GM21529 (cell line): Measurements from ENCODE around the gene NF1.

Experiments
- ATAC-seq: cut with Tn5 transposase; IDR thresholded peaks from one replicate; pipeline ENCODE4 v1.9.1; 2021; ENCODE audit not compliant: unreplicated experiment

The NF1 gene

DNA sequence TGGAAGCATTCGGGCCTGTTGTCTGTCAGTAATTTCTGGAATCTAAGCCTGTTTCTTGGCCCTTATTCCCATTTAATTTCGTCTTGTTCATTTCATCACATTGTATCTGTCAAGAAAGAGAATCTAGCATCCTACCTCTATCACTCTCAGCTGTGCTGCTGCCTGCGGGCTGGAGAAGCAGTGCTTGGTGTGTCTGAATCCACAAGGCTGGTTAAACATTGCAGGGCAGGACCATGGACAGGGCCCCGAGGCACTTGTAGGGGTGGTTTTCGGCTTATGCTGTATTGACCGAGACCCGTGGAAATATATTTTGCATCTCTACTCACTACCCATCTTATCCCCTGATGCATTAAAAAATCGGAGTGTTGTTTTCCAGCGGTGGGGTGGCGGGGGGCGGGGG, 299.8 kb downstream of the NF1 start:
- ATAC-seq: no peak

DNA sequence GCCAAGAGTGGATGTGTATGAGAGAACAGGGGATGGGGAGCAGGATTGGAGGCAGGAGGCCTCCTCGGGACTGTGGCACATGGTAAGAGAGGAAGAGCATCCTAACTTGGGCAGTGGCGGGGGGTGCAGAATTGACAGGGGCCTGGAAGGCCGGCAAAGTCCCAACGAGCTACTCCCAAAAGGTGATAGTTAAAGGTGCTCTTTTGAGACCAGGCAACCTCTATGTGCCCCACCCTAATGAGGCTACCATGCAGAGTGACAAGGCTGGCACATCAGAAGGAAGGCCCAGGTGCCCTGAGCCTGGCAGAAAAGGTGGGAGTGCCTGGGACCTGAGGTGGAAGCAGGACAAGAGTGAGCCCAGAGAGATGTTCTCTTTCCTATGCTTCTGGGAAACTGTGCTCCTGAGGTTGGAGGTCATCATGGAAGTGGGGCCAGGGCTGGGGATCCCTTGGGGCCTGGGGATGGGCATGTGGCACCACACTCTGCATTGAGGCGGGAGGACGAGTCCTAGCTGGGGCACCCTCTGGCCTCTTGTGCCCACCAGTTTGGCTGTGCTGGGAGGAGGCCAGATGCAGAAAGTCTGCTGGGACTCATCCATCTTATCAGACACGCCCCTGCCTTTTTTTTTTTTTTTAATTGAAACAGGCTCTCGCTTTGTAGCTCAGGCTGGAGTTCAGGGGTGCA, 302.6 kb downstream of the NF1 start:
- ATAC-seq: no peak

DNA sequence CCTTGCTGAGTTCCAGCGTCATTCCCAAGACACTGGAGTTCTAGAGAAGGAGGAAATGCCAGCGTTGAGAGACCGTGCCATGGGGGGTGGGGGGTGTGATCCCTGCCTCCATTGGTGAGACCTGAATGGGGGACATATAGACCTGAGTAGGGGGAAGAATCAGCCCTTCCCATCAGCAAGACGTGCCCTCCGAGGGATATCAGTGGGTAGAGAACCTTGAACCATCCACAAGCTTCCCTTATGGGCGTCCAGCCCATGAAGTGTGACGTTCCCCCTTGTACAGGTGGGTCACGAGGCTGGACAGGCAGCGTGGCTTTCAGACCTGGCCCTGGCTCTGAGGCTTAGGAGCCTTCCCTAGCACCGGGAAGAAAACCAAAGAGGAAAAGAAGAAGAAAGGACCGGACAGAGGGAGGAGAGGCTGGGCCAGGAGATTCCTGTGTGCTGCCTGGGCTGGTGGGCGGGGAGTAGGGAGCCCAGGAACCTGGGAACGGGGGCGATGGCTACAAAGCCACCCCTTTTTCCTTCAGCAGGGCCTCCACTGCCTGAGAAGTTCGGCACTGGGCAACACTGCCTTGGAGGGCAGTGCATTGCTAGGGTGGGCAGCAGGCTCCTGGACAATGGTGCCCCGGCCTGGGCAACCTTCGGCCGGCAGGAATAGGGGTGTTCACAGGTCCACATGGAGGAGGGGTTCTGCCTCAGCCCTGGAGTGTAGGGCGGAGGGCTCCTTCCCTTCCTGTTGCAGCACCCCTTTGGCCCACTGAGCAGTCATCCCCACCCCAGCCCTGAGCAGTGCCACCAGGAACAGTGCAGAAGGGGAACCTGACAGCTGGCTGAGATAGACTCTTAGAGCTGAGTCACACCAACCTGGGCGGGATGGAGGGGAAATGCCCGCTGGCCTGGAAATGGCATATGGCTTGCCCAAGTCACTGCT, 303.9 kb downstream of the NF1 start:
- ATAC-seq: no peak

DNA sequence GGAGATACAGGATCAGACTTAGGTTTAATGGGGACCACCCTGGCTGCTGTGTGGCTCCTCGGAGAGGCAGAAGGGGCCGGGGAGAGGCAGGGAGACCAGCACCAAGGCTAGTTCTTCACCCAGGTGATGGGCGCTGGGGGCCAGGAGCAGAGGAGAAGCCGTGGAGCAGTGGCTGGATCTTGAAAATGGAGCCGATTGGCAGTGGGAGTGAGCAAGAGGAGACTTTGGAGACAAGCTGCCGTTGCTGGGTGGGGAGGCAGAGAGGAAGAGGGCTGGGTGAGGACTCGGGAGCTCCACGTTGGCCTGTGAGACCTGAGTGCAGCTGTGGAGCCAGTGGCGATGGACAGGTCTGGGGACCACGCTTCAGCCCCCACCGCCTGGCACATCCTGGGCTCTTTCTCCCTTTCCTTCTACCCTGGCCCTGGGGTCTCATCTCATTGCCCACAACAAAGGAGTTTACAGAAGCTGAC, 305.7 kb downstream of the NF1 start:
- no peak for ATAC-seq

DNA sequence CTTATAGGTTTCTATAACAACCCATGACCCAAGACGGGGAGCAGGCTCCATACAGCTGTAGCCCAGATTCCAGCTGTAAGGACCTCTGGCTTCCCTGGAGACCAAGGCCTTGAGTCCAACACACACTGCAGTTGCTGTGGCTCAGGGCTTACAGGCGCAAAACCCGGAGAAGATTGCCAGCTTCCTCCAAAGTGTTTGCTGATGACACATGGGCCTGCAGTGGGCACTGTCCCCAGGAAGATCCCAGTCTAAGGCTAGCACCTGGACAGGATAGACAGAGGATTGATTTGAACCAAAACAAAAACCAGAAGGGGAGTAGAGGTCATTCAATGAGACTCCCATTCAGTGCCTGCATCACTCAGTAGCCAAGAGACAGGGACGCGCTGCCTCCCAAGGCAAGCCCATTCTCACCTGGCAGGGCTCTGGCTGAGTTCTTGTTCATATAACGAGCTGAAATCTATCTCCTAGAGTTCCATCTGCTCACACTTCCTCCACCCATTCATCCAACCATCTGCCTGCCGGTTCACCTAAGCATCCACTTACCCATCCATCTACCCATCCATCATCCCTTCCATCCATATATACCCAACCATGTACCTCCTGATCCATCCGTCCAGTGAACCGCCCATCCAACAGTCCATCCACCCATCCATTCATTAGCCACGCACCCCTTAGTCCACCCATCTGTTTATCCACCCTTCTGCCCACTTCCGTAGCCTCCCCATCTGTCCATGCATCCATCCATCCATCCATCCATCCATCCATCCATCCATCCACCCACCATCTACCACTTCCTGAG, 306.9 kb downstream of the NF1 start:
- ATAC-seq: no peak

DNA sequence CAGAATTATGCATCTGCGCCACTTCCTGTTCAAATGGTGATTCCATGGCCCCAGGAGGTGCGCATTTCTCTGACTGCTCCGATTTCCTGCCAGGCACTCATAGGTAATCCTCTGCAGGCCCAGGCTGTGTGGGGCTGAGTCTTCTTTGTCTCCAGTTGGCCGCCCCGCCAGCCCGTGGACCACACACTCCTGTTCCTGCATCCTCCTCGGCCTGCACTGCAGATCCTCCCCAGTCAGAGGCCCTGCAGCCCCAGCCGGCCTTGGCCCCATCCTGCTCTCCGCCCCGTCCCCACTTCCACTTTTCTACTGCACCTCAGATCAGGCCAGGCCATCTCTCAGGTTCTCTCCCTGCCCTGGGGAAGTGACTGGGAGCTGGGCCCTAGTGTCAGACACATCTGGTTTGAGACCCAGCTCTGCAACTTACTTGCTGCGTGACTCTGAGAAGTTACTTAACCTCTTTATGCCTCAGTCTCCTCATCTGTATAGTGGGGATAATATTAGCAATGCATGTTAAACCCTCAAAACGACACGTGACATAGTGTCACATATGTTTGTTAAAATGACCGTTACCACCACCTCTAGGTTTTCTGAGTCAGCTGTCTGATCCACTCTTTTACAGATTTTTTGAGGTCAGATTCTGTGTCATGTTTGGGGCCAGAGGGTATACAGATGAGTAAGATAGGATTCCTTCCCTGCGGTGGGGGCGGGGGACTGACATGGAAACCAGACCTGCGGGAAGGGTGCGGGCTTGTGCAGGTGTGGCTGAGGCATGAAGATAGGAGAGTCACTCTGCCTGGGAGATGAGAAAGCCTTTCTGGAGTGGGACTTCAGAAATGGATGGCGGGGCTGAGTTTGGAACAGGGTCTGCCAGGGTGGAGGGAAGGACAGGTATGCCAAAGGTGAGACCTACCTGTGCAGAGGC, 309.5 kb downstream of the NF1 start:
- ATAC-seq: no peak

DNA sequence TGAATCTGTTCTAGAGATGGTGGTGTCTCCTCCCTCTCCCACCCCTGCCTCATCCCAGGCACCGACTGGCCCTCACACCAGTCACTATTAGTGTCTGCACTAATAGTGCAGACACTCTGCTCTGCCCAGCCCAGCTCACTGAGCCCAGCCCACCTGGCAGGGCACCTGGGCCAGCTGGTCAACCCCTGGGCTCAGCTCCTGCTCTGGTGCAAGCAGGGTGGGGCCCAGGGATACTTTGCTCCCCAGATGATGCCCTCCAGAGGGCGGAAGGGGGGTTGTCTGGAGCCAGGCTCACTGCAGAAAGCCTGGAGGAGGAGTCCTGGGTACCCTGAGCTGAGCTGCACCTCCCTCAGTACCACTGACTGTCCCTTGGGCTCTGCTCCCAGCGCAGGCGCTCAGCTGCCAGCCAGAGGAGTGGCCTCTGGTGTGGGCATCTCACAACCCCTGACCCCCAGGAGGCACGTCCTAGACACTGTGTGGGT, 311.2 kb downstream of the NF1 start:
- no peak for ATAC-seq

DNA sequence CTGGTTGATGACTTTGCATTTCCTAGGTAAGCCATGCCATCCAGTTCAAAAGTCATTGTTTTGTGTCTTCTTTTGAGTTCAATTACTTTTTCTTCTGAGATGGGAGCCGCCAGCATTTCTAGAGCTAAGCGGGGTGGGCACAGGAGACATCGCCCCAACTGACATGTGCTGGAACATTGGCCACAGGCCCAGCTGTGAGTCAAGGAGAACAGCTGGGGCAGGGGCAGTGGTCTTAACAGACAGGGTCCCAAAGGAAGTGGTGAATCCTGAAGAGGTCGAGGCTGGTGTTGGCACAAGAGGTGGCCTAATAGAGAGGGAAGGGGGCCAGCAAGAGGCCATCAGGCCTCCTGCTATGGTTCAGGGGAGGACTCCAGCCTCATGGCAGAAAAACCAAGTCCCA, 313.8 kb downstream of the NF1 start:
- ATAC-seq: no peak

DNA sequence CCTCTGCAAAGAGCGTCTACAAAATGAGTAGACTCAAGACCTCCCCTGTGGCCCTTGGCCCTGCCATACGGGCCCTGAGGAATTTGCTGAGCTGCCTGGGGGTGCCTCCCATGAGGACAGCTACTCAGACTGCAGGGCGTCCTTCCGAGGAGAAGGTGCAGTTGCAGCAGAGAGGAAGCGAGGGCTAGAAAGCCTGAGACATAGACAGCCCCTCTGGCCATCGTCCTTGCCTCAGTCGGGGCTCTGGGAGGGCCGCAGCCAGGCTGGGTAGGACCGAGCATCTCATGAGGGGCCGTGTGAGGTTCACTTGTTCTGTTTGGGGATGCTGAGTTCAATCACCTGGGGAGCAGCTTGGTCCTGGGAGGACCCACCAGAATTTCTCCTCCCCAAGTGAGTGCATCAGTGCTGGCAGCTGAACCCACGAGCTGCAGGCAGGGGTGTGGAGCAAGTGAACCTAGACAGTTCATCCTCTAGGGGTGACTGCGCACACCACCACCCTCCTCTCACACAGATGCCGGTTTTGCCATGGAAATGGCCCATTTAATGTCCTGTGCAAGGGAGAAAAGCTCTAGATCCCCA, 317.0 kb downstream of the NF1 start:
- no peak for ATAC-seq

DNA sequence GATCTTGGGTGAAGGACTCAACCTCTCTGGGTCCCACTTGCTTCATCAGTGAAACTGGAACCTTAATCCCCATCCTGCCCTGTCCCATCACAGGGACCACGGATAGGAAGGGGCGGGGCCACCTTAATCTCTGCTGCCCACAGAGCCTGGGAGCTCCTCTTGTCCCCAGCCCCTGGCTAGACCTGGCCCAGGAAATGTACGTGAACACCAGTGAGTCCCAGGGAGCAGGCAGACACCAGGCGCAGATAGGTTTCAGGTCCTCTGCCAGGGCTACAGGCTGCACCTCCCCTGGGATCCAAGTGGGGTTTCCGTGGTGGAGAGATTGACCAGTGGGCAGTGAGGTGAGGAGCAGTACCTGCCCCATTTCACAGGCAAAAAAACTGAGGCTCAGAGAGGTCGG, 317.7 kb downstream of the NF1 start:
- ATAC-seq: no peak

DNA sequence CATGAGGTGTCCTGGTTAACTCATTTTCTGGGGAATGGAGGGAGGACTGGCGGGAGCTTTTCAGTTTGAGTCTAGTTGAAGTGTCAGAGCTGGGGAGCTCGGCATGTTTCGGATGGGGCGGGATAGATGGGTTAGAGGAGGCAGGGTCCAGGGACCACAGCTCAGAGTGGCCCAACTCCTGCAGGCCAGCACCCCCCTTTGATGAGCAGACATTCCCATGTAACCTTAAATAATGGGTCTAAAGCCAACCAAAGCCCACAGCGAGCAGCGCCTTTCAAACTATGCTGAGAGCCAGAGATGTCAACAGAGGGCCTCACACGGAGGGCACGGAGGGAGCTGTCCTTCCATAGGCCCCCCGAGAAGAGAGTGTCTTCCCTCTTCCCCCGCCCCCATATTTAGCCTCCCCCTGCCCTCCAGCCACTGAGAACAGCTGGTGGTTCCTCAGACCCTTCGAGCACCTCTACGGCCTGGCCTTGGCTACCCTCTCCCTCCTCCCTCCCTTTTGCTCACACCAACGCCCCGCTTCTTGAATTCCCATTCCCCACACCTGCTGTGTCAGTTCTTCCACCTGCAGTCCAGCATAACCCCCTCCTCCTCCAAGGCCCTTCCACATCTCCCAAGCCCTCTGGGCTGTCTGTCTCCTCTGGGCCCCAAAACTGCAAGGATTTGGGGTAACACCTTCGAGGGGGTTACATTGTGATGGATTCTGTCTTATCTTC, 318.5 kb downstream of the NF1 start:
- no peak for ATAC-seq

DNA sequence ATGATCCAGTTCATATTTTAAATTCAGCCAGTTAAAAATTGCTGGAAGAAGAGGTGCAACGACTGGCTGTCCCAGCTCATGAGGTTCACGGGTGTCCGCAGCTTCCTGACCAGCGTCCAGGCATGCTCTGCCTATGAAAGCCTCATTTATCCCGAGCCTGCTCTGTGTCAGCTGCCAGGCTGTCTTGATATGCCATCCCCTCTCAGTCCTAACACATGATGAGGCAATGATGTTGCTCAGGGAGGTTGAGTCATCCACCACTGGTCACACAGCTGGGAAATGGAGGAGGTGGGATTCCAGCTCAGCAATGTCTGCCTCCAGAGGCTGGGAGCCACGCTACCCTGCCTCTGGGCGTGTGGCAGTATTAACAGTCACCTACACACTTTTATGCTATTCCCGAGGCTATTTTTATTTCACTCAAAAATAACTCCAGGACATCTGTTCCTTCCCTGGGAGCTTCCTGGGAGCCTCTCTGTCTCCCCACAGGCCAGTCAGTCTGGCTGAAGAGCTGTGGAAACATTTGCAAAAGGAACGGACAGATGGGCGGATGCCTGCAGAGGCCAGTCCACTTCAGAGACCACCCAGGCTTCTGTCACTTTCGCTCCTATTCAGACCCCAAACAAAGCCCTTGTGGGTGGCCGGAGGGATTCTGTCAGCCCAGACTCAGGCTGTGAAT, 319.2 kb downstream of the NF1 start:
- ATAC-seq: no peak

DNA sequence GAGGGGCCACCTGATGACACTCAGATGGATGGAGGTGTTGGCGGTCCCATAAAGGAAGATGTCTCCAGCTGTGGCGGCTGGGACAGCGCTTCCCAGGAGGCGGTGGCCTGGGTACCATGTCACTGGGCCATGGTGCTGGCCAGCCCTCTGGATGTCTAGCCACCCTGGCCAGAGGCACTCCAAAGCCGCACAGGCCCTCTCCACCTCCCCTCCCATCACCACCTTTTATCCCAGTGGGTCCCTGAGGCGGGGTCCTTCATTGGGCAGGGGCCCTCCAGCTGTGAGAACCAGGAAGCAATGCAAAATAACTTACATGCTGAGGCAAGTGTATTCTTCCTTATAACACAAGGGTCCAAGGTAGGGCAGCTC, 319.8 kb downstream of the NF1 start:
- ATAC-seq: no peak

DNA sequence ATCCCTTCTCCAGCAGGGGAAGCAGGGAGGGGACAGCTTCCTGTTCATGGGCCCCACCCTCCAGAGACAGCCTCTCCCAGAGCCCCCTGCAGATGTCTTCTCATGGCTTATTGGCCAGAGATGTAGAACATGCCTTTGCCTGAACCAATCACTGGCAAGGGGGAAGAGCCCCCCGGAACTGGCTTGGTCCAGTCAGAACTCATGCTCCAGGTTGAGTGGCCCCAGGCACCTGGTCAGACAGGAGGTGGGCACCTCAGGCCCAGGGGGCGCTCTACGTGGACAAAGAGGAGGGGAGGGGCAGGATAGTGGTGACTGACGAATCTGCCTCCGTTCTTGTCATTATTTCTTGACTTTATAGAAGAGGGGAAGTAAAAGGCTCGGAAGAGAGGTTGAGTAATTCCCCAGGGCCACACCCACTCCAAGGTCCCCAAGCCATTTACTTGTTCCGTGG, 320.3 kb downstream of the NF1 start:
- ATAC-seq: no peak

DNA sequence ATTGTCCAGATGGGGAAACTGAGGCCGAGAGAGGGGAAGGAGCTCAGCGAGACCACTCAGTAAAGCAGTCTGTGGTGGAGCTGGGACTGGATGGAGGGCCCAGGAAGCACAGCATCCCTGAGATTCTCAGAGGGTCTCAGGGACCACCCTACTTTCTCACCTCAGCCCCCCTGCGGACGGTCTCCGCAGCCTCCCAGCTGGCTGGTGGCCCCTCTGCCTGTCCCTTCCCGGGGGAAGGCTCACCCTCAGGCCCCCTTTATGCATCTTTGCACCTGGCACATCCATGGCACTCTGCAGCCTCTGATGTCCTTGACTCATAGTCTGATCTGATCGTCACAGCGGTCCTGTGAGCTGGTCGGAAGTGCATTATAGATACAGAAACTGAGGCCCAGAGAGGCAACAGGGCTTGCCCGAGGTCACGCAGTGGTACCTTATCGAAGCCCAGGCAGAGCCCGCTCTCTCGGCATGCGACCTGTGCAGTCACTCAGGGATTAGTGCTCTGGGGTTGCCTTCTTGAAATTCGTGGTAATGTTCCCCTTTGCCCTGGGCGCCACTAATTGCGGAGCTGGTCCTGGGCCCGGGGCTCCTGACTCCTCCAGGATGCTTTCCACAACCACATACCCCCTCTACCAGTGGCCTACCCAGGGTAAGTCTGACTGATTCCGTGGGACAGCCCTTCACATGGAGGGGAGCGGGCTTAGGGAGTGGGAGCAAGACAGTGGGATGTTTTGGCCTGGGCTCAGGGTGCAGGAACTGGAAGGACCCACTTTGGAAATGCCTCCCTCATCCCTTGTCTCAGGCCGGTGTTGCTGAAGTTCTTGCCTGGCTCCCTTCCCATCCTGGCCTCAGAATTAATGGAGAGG, 321.1 kb downstream of the NF1 start:
- ATAC-seq: no peak

DNA sequence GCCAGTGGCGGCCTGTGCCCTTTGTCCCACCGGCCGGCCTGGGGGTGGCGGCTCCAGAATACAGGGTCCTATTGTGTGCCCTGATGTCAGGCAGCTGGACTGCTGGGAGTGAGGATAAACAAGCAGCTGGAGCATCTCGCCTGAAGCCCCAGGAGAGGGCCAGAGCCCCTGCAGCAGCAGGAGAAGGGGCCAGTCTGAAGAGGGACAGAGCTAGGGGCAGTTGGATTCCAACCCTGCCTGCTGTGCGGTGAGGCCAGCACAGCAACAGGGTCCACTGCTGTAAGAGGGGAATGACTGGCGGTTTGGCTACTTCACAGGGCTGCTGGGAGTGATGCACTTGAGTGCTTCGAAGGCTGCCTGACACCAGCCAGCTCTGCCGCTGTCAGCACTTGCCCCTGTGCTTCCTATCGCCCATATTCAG, 321.7 kb downstream of the NF1 start:
- no peak for ATAC-seq

DNA sequence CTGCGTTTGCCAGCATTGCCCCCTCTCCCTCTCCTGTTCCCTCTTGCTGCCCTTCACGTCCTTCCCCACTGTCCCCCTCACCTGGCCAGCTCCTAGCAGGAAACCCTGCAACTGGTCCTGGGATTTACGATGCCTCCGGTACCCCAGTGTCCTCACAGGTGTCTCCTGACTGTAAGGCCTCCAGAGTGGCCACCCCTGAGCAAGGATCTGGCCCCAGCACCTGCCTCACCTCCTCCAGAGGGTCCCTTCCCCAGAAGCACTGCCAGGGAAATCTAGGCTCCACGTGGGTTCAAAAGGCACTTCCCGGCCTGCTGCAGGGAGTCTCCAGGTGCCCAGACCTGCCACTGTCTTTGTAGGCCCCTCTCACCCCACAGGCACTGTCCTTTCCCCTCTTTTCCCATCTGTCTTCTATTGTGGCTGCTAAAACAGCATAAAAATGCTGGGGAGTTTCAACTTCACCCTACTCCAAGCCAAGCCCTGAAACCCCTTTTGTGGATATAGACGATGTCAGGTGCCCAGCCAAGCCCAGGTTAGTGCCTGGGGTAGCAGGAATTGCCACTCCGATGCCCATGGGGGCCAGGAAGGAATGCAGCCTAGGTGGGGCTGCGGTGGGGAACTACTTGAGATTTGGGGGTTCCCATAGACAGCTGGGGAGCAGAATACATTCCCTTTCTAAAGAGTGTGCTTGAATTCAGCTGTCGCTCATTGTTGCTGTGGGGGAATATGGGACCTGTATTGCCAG, 322.4 kb downstream of the NF1 start:
- no peak for ATAC-seq
